ENCODE measurements around the gene NDUFA3. TPM values are rescaled to one million over a fixed set of nuclear protein-coding genes. Genes with fewer than 3 reads are reported as not detected.

The NDUFA3 gene
- total RNA-seq, 1 donor from 2014 or later, result 23.4 TPM

DNA sequence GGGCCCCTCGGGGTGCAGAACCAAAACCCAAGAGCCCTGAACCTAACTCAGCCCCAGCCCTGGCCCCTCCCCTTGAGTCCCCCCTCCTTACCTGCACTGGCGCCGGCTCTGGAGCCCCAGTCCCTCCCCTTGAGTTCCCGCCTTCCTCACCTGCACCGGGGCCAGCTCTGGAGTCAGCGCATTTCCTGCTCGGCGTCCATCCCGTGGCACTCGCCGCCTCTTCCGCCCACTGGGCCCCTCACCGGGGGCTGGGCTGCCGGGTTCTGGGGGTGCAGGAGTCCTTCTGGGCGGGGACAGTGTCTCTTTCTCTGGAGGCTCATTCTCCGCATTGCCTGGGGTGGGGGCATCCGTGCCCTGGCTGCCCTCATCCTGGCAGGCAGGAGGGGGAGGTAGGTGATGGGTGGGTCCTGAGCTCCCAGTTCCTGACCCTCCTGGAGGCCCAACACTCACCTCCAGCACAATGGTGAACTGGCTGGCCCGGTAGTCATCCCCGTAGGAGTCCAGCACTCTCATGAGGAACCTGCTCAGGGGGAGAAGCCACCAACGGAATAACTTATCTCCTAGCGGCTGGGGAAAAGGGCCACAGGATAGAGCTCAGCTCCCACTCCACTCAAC is 5.3 kb downstream of the NDUFA3 start:
- no peak for DNase-seq (ENCODE audit: low read depth in 2 of 2)

GRCh38 chr19:54108496-54108895 is 5.8 kb downstream of the NDUFA3 start:
- DNase-seq (ENCODE audit: low read depth in 2 of 2), result no peak

DNA sequence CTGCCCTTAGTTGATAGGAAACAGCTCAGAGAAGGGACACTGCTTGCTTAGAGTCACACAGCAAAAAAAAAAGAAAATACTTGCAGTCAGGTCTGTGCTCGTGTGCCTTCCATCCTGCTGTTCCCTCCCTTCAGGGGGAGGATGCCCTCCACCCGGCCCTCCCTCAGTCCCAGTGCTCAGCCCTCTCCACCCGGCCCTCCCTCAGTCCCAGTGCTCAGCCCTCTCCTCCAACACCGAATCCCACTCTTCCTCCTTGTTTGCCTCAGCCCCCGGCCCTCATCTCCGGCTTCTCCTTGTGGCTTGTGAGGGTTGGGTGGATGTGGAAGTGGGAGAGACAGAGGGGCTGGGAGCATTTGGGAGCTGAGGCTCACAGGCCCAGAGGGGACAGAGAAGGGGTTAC is 7.0 kb downstream of the NDUFA3 start:
- no peak for DNase-seq (ENCODE audit: low read depth in 2 of 2)

GRCh38 chr19:54114340-54115108 is 11.9 kb downstream of the NDUFA3 start:
- peak; percentile 70 to 72 for DNase-seq (ENCODE audit: low read depth in 2 of 2)

GRCh38 chr19:54115109-54116063 is 12.7 kb downstream of the NDUFA3 start, which contains the start of the genes PRPF31 and TFPT:
TSS of gene PRPF31 (plus strand) at chr19:54115754. CDS start at chr19:54118279, 2,525 bp downstream.
TSS of gene TFPT (minus strand) at chr19:54115657. CDS start at chr19:54115269, 388 bp downstream.
- DNase-seq (ENCODE audit: low read depth in 2 of 2), result peak; percentile 98 to 99

DNA sequence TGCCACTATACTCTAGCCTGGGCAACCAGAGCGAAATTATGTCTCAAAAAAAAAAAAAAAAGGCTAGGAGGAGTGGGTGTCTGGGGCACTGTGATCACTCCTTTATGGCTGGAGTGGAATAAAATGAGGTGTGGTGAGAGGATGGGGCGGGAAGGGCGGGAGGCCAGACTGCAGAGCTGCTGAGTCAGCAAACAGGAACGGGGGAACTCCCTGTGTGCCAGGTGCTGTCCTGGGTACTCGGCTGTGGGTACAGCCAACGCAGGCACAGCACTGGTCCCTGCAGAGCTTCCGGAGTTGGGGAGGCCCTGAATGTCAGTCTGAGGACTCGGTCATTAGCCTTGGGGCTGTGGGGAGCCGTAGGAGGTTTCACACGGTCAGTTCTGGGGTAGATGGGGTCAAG is 18.6 kb downstream of the NDUFA3 start:
- no peak for DNase-seq (ENCODE audit: low read depth in 2 of 2)

DNA sequence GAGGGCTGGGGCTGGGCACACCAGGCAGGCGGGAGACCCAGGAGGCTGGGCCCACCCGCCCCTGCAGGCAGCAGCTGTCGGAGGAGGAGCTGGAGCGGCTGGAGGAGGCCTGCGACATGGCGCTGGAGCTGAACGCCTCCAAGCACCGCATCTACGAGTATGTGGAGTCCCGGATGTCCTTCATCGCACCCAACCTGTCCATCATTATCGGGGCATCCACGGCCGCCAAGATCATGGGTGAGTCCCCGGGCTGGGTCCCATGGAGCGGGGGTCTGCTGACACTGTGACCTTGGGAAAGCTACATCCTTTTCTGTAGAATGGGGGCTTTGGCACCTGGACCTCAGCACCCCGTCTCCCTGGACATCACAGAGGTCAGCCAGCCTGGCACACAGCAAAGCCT is 21.0 kb downstream of the NDUFA3 start:
- no peak for DNase-seq (ENCODE audit: low read depth in 2 of 2)

DNA sequence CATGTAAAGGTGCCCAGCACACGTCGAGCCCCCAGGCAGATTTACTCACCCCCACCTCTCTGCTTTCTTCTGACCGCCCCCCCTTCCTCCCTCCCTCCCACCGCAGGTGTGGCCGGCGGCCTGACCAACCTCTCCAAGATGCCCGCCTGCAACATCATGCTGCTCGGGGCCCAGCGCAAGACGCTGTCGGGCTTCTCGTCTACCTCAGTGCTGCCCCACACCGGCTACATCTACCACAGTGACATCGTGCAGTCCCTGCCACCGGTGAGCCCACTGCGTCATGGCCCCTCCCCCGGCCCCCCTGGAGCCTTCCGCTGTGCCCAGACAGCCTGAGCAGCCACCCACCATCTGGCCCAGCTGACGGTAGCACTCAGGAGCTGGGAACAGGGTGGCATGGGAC is 21.7 kb downstream of the NDUFA3 start:
- DNase-seq (ENCODE audit: low read depth in 2 of 2), result no peak

- no peak for DNase-seq (ENCODE audit: low read depth in 2 of 2)
These were observed 23.1 kb downstream of the NDUFA3 start for GRCh38 chr19:54125713-54126112.

GRCh38 chr19:54127688-54128440 is 25.2 kb downstream of the NDUFA3 start:
- no peak for DNase-seq (ENCODE audit: low read depth in 2 of 2)

GRCh38 chr19:54128441-54128725 is 25.7 kb downstream of the NDUFA3 start:
- DNase-seq (ENCODE audit: low read depth in 2 of 2), result no peak

- DNase-seq (ENCODE audit: low read depth in 2 of 2), result no peak
These were observed 26.4 kb downstream of the NDUFA3 start for GRCh38 chr19:54128796-54129616.

- DNase-seq (ENCODE audit: low read depth in 2 of 2), result no peak
These were observed 27.0 kb downstream of the NDUFA3 start for GRCh38 chr19:54129617-54129996.

DNA sequence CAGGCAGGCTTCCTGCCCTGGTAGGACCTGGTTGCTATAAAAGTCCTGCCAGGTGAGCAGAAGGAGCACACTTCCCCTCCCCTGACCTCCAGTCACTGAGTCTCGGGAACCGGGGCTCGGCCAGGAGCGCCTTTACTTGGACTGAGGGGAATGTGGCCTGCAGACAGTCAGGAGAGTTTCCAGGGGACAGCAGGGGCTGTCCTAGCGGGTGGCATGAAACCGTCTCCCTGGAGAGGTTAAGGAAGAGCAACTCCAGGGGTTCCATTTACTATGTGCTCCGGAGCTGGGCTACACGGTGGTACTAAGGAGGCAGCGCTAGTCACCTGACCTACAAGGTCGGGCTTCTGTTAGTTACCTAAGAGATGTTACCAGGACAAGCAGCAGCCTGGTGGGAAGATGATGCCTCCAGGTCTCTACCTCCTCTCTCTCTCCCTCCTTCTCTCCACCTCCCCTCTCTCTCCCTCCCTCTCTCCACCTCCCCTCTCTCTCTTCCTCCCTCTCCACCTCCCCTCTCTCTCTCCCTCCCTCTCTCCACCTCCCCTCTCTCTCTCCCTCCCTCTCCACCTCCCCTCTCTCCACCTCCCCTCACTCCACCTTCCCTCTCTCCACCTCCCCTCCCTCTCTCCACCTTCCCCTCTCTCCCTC is 30.8 kb downstream of the NDUFA3 start:
- peak in 1 of 2 donors; percentile 93 for DNase-seq (ENCODE audit: low read depth in 2 of 2)

GRCh38 chr19:54133957-54134590 is 31.4 kb downstream of the NDUFA3 start:
- DNase-seq (ENCODE audit: low read depth in 2 of 2), result no peak

GRCh38 chr19:54136086-54136863 is 33.6 kb downstream of the NDUFA3 start:
- no peak for DNase-seq (ENCODE audit: low read depth in 2 of 2)

DNA sequence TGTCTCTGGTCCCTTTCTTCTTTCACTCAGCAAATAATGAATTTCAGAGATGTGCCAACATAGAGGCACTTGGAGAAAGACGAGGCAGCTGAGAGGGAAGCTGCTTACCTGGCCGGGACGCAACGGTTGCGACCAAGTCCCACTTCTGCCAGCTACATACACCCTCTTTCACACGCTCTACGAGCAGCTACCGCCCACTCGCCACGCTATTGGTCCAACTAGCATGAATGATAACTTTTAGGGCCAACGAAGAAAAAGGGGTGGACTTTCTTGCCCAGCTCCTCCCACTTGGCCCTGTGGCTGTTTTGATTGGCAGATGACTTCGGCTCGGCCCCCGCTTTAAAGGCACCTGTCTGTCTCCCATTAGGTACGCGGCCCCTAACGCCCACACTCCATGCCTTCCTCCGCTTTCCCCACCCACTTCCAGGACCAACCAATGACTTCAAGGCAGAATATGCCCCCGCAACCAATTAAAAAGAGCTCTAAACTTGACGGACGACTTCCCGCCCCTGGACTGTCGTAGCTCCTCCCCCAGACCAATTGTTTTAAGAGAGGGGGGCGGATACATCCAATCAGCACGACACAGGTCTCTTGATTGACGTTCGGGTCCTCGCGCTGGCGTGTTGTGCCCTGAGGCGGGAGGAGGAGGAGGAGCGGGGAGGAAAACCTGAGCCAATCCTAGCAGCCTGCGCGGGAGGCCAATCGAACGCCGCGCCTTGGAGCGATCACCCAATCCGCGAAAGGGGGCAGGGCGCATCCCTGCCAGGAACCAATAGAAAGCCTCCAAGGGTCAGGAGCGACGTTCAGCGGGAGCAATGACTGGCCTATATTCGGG is 34.4 kb downstream of the NDUFA3 start:
- peak; percentile 100 for DNase-seq (ENCODE audit: low read depth in 2 of 2)
